Subcutaneous adipose tissue (tissue), 4 donors: ENCODE measurements around the gene CEP120. TPM values are rescaled to one million over a fixed set of nuclear protein-coding genes. Genes with fewer than 3 reads are reported as not detected.

Source experiments
- CTCF ChIP-seq: fragments of 450-650 bp; IDR thresholded peaks from one replicate; pipeline ENCODE4 v1.5.1; 2016; ENCODE audit warnings: low read depth, mild to moderate bottlenecking, control low read depth, antibody characterized with exemption, moderate library complexity
- total RNA-seq, 4 donors: library from RNA; depleted of rRNA; stranded (reverse); fragments of >200 nt; gene quantifications; one replicate each; pipeline ENCODE4 v1.1.0, GENCODE V29; 2016

The CEP120 gene
- total RNA-seq, 4 donors from 2014 or later, result 19.4 to 25.8 (median 22.4) TPM

GRCh38 chr5:123454259-123454911 lies 31.2 kb upstream of the CEP120 start:
- TF ChIP-seq CTCF, result no peak

- no peak for TF ChIP-seq CTCF
These were observed 29.2 kb upstream of the CEP120 start for GRCh38 chr5:123452401-123452800.

GRCh38 chr5:123451047-123451446 lies 27.8 kb upstream of the CEP120 start:
- TF ChIP-seq CTCF, result no peak

GRCh38 chr5:123450640-123451039 lies 27.4 kb upstream of the CEP120 start:
- TF ChIP-seq CTCF, result no peak

GRCh38 chr5:123450114-123450513 lies 26.9 kb upstream of the CEP120 start:
- no peak for TF ChIP-seq CTCF

GRCh38 chr5:123449424-123449974 lies 26.3 kb upstream of the CEP120 start:
- no peak for TF ChIP-seq CTCF

GRCh38 chr5:123448743-123449142 lies 25.5 kb upstream of the CEP120 start:
- TF ChIP-seq CTCF, result no peak
